Endothelial cell (in vitro differentiated cells): Measurements from ENCODE around the gene MPST. TPM values are rescaled to one million over a fixed set of nuclear protein-coding genes. Genes with fewer than 3 reads are reported as not detected.
A peak's percentile ranks its signal among the peaks of the same experiment; 100 is the strongest.

ENCODE experiments used
- DNase-seq: peaks from one replicate; pipeline ENCODE4 v3.0.0; 2021; ENCODE audit warnings: low spot score
- H3K27ac Mint-ChIP-seq: one replicate; pipeline ENCODE4 v1.8.0; 2021; ENCODE audit warnings: mixed read lengths, inconsistent platforms; ENCODE audit not compliant: unreplicated experiment
- H3K27me3 Mint-ChIP-seq: one replicate; pipeline ENCODE4 v1.8.0; 2021; ENCODE audit warnings: mild to moderate bottlenecking, moderate library complexity, mixed read lengths, inconsistent platforms; ENCODE audit not compliant: unreplicated experiment
- H3K36me3 Mint-ChIP-seq: one replicate; pipeline ENCODE4 v1.8.0; 2021; ENCODE audit warnings: mild to moderate bottlenecking, low read depth, mixed read lengths, inconsistent platforms; ENCODE audit not compliant: unreplicated experiment
- H3K4me1 Mint-ChIP-seq: one replicate; pipeline ENCODE4 v1.8.0; 2021; ENCODE audit warnings: mild to moderate bottlenecking, mixed read lengths, inconsistent platforms; ENCODE audit not compliant: unreplicated experiment
- H3K4me3 Mint-ChIP-seq: one replicate; pipeline ENCODE4 v1.8.0; 2021; ENCODE audit warnings: mild to moderate bottlenecking, mixed read lengths, inconsistent platforms; ENCODE audit not compliant: unreplicated experiment
- H3K9me3 Mint-ChIP-seq: one replicate; pipeline ENCODE4 v1.8.0; 2021; ENCODE audit warnings: mixed read lengths, inconsistent platforms; ENCODE audit not compliant: unreplicated experiment
- total RNA-seq: library from RNA; stranded (reverse); fragmentation: NEBNext Ultra II Directional; extraction: Animal tissue kit (Norgen Biotek cat#: 25700); gene quantifications from one replicate; pipeline ENCODE4 v1.2.1, GENCODE V29; 2021; ENCODE audit not compliant: unreplicated experiment
- TF ChIP-seq, protein P1 (sequence below): fragments of 200-600 bp; sonication (generic); IDR thresholded peaks from one replicate; pipeline ENCODE4 v1.5.0; 2021; ENCODE audit warnings: antibody characterized with exemption; ENCODE audit not compliant: unreplicated experiment

Gene MPST
- total RNA-seq, 1 donor from 2014 or later = 78.7 TPM

DNA sequence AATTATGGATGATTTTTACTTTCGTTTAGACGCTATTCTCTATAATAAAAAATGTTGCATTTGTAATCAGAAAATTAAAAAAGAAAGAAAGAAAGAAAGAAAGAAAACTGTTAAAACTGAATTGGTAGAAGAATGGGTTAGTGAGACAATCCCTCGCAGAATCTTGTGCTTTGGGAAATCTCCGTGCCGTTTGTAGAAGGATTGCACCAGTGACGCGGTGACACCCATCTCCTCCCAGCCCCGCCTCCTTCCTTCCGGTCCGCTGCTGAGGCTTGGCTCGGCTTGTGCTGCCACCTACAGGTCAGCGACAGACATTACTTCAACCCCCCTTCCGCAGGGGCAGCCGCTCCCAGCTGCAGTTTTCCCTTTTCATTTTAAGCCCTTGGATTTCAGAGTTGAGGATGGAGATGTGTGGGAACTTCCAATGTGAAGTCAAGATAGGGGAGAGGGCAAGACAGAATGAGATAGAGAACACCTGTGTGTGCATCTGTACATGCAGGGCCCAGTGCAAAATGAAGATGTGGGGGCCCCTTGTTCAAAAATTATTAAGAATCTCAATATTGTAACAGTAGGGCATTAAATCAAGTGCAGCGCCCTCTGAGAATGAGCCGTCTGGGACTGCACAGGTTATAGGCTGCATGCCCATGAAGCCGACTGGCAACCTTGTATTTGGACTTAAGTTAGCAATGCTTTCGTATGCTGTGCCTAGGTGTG, 41.4 kb upstream of the MPST start:
- H3K36me3 Mint-ChIP-seq = no peaks in the 10 kb centered on the region
- DNase-seq = peak; percentile 91
- no peaks in the 10 kb centered on the region for H3K9me3 Mint-ChIP-seq
- H3K4me1 Mint-ChIP-seq = no peaks in the 10 kb centered on the region
- H3K27ac Mint-ChIP-seq = no peak overlapping the region
- peaks cover 2% of the 10 kb centered on the region for H3K27me3 Mint-ChIP-seq
- no peak overlapping the region for H3K4me3 Mint-ChIP-seq
- TF ChIP-seq, protein P1, sequence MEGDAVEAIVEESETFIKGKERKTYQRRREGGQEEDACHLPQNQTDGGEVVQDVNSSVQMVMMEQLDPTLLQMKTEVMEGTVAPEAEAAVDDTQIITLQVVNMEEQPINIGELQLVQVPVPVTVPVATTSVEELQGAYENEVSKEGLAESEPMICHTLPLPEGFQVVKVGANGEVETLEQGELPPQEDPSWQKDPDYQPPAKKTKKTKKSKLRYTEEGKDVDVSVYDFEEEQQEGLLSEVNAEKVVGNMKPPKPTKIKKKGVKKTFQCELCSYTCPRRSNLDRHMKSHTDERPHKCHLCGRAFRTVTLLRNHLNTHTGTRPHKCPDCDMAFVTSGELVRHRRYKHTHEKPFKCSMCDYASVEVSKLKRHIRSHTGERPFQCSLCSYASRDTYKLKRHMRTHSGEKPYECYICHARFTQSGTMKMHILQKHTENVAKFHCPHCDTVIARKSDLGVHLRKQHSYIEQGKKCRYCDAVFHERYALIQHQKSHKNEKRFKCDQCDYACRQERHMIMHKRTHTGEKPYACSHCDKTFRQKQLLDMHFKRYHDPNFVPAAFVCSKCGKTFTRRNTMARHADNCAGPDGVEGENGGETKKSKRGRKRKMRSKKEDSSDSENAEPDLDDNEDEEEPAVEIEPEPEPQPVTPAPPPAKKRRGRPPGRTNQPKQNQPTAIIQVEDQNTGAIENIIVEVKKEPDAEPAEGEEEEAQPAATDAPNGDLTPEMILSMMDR = peak; percentile 86

DNA sequence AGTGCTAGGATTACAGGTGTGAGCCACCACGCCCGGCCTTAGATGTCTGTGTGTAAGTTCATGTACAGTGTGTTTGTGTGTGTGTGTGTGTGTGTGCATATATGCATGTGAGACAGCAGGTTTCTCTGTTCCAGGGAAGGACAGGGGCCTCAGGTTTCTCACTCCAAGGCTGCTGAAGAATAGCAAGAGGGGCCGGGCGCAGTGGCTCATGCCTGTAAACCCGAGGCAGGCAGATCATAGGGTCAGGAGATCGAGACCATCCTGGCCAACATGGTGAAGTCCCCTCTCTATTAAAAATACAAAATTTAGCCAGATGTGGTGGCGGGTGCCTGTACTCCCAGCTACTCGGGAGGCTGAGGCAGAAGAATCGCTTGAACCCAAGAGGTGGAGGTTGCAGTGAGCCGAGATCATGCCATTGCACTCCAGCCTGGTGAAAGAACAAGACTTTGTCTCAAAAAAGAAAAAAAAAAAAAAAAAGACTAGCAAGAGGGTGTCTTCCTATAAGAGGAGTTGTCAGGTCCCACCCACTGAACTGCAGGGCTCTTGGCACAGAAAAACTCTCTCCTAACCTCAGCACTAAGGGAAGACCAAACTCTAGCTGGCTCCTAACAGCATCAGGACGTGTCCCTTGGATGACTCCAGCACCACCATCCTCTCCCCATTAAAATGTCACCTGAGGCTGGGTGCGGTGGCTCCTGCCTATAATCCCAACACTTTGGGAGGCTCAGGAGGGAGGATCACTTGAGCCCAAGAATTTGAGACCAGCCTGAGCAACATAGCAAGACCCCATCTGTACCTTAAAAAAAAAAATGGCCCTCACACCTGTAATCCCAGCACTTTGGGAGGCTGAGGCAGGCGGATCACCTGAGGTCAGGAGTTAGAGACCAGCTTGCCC, 40.3 kb upstream of the MPST start:
- H3K4me3 Mint-ChIP-seq = no peak overlapping the region
- TF ChIP-seq, protein P1 = no peak
- H3K27me3 Mint-ChIP-seq = peaks cover 2% of the 10 kb centered on the region
- no peaks in the 10 kb centered on the region for H3K36me3 Mint-ChIP-seq
- H3K27ac Mint-ChIP-seq = no peak overlapping the region
- H3K9me3 Mint-ChIP-seq = no peaks in the 10 kb centered on the region
- H3K4me1 Mint-ChIP-seq = no peaks in the 10 kb centered on the region
- DNase-seq = no peak

DNA sequence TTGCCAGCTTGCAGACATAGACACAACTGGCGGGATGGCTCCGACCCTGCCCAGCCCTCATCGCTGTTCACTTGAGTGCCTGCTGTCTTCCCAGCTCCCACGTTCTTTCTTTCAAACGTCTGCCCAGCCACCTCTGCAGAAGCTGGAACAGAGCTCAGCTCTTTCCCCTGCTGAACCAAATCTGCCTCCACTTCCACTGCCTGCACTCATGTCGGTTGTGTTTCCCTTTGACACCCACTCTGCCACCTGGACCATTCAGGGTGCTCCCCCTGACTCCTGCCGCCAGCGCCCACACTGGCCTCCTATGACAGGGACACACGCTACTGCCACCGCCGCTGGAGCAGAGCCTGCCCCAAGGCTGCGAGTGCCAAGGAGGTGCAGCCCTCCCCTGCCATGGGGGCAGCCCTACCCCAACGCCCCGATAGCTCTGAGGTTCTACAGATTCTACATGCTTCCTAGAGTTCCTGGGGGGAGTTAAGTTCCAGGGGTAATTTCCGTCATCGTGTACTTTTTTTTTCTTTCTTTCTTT, 38.2 kb upstream of the MPST start:
- TF ChIP-seq, protein P1 = no peak
- Mint-ChIP-seq H3K9me3 (no peaks in the 10 kb centered on the region), H3K4me1 (no peaks in the 10 kb centered on the region), H3K27me3 (peaks cover 2% of the 10 kb centered on the region), H3K36me3 (no peaks in the 10 kb centered on the region), H3K4me3 (no peak overlapping the region), H3K27ac (no peak overlapping the region)
- no peak for DNase-seq

DNA sequence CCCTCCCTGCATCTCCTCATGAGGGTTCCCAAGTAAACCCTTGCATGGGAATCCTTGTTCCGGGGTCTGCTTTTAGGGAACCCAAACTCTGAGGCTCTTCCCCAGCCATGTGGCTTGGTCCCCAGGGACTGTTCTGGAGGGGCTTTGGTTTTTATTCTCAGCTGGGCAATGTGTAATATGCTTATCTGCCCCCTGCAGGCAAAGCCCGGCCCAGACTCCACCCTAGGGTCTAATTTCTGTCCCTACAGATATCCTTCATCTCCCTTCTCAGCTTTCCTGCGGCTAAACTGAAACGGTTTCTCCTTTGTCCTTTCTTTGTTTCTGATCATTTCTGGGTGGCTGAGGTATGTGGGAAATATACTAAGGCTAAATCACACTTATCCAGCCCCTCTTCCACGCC, 37.4 kb upstream of the MPST start:
- no peak for DNase-seq
- TF ChIP-seq, protein P1 = no peak
- Mint-ChIP-seq H3K4me1 (no peaks in the 10 kb centered on the region), H3K27me3 (peaks cover 2% of the 10 kb centered on the region), H3K36me3 (no peaks in the 10 kb centered on the region), H3K9me3 (no peaks in the 10 kb centered on the region), H3K27ac (no peak overlapping the region), H3K4me3 (no peak overlapping the region)
